Skeletal muscle satellite cell (primary cell): ENCODE results near the gene RAET1L. TPM values are rescaled to one million over a fixed set of nuclear protein-coding genes. Genes with fewer than 3 reads are reported as not detected.
"Not testable (repeated sequence)": the region's sequence is repeated elsewhere in the genome, so short reads cannot be mapped to it uniquely, and the experiment has no call there.

Experiments
- H3K27me3 ChIP-seq: 2 replicates; pipeline ENCODE4 v1.7.0; 2013; ENCODE audit warnings: low read length; ENCODE audit not compliant: control insufficient read depth, insufficient read depth
- H3K36me3 ChIP-seq: 2 replicates; pipeline ENCODE4 v1.7.0; 2013; ENCODE audit warnings: mild to moderate bottlenecking, control low read depth, low read length; ENCODE audit not compliant: insufficient read depth
- H3K4me1 ChIP-seq: 2 replicates; pipeline ENCODE4 v1.7.0; 2013; ENCODE audit warnings: low read length; ENCODE audit not compliant: control insufficient read depth, insufficient read depth
- H3K4me2 ChIP-seq: 2 replicates; pipeline ENCODE4 v1.7.0; 2013; ENCODE audit warnings: mild to moderate bottlenecking, low read length
- H3K4me3 ChIP-seq: 2 replicates; pipeline ENCODE4 v1.7.0; 2013; ENCODE audit warnings: low read length
- H3K9ac ChIP-seq: 2 replicates; pipeline ENCODE4 v1.7.0; 2013; ENCODE audit warnings: mild to moderate bottlenecking, low read depth, low read length, moderate library complexity
- H3K9me3 ChIP-seq: replicated peaks from 2 replicates; pipeline ENCODE4 v1.7.0; 2013; ENCODE audit warnings: mild to moderate bottlenecking, control low read depth, low read length
- total RNA-seq: library from RNA; depleted of rRNA; stranded (reverse); fragments of >200 nt; gene quantifications from 2 replicates; pipeline ENCODE4 v1.2.3, GENCODE V29; 2012; rRNA removed

RAET1L gene
- not detected in 2 replicates for total RNA-seq

DNA sequence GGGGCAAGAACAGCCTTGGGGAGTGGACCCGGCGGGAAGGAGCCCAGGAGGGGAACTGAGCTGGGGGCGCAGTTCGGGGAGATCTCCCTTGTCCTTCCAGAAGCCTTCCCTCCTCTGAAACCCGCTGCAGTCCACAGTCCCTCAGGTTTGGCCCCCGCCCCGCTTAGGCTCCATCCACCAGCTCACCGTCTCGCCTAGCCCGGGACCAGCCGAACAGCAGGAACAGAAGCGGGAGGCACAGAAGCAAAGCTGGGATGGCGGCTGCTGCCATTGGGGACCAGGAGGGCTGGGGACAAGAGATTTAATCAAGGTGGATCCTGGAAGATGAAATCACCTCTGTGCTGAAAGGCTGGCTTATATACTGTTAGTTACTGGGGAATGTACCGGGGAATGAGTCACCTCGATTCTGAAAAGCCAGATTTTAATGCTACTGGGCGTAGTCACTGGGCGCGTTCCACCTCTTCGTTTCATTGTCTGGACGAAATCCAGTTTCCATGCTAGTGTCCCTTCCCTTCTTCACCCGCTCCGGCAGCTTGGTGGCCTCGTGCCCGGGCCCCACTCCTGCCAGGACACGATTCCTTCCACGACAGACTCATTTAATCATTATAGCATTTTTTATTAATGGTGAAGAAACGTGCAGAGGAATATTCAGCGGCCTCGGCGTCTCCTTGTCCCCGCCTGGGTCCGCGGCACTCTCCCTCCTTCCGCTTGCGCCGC lies at the start of gene RAET1L:
TSS of gene RAET1L (minus strand) at position 332 of the 717 bp plus-strand sequence. CDS start at position 271, 61 bp downstream.
- peaks cover 49% of the 10 kb centered on the region for H3K27me3 ChIP-seq
- no peak within 1 kb of the TSS for H3K9ac ChIP-seq
- H3K4me3 ChIP-seq = peak within 1 kb of the TSS; percentile 62

DNA sequence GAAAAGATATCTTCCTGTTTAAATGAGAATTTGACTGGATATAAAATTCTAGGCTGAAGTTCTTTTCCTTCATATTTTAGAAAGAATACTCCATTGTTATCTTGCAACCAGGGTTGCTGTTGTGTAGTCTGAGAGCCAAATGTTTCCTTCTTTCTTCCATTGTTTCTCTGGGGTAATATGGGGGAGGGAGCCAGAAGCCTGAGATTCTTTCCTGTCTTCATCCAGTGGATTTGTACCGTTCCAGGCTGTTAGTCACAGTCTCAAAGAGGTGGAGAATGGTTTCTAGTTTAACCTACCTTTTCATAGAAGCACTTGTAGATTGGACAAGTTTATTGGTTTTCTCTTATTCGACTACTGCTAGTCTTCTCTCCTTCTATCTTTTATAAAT lies 49.7 kb upstream of the RAET1L start:
- Histone ChIP-seq H3K4me3 (no peak overlapping the region), H3K4me1 (peaks cover 6% of the 10 kb centered on the region), H3K9ac (no peak overlapping the region), H3K36me3 (no peaks in the 10 kb centered on the region), H3K4me2 (no peak overlapping the region), H3K9me3 (no peaks in the 10 kb centered on the region), H3K27me3 (peaks cover 28% of the 10 kb centered on the region)

More for the DNA sequence above, at the start of gene RAET1L:
- Histone ChIP-seq H3K9me3 (no peaks in the 10 kb centered on the region), H3K4me1 (peaks cover 7% of the 10 kb centered on the region), H3K36me3 (no peaks in the 10 kb centered on the region), H3K4me2 (peak within 1 kb of the TSS; percentile 86)

GRCh38 chr6:150074396-150075033 lies 49.2 kb upstream of the RAET1L start:
- not testable (repeated sequence) for H3K4me3 ChIP-seq, H3K9me3 ChIP-seq, H3K9ac ChIP-seq, H3K36me3 ChIP-seq, H3K4me2 ChIP-seq, H3K4me1 ChIP-seq
- peaks cover 28% of the 10 kb centered on the region for H3K27me3 ChIP-seq

GRCh38 chr6:150072201-150072600 lies 46.9 kb upstream of the RAET1L start:
- Histone ChIP-seq H3K9me3 (no peaks in the 10 kb centered on the region), H3K9ac (no peak overlapping the region), H3K4me2 (peak overlapping the region; percentile 41), H3K4me3 (no peak overlapping the region), H3K27me3 (peaks cover 25% of the 10 kb centered on the region), H3K4me1 (peaks cover 15% of the 10 kb centered on the region), H3K36me3 (no peaks in the 10 kb centered on the region)

DNA sequence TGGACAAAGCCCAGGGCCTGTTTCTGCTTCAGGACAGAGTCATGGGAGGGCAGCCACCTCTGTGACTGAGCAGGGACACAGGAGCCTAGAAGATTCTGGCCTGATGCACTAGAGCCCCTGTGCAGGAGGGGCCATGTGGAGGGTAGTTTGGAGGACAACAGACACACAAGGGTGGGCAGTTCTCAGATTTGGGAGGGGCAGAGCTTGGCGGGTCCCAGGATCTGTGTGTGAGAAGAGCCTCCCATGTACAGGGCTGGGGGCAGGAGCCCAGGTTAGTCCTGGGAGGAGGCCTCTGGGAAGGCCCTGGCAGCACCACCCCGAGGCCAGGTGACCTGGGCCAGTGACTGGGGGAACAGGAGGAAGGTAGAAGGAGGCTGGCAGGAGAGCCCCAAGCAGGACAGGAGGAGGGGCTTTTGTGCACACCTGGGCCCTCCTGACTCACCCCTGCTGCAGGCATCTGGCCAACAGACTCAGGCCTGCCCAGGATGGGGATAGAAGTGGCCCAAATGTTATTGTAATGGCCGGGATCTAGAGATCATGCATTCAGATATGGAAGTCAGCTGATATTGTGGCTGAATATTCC lies 45.0 kb upstream of the RAET1L start:
- Histone ChIP-seq H3K36me3 (peaks cover 3% of the 10 kb centered on the region), H3K4me3 (no peak overlapping the region), H3K9ac (no peak overlapping the region), H3K4me1 (peaks cover 15% of the 10 kb centered on the region), H3K9me3 (no peaks in the 10 kb centered on the region), H3K4me2 (no peak overlapping the region), H3K27me3 (peaks cover 10% of the 10 kb centered on the region)

GRCh38 chr6:150069706-150070105 lies 44.4 kb upstream of the RAET1L start:
- H3K9me3 ChIP-seq = no peaks in the 10 kb centered on the region
- H3K4me1 ChIP-seq = peaks cover 15% of the 10 kb centered on the region
- H3K4me2 ChIP-seq = peak overlapping the region; percentile 83
- H3K9ac ChIP-seq = no peak overlapping the region
- no peak overlapping the region for H3K4me3 ChIP-seq
- H3K27me3 ChIP-seq = peaks cover 10% of the 10 kb centered on the region
- H3K36me3 ChIP-seq = peaks cover 8% of the 10 kb centered on the region

DNA sequence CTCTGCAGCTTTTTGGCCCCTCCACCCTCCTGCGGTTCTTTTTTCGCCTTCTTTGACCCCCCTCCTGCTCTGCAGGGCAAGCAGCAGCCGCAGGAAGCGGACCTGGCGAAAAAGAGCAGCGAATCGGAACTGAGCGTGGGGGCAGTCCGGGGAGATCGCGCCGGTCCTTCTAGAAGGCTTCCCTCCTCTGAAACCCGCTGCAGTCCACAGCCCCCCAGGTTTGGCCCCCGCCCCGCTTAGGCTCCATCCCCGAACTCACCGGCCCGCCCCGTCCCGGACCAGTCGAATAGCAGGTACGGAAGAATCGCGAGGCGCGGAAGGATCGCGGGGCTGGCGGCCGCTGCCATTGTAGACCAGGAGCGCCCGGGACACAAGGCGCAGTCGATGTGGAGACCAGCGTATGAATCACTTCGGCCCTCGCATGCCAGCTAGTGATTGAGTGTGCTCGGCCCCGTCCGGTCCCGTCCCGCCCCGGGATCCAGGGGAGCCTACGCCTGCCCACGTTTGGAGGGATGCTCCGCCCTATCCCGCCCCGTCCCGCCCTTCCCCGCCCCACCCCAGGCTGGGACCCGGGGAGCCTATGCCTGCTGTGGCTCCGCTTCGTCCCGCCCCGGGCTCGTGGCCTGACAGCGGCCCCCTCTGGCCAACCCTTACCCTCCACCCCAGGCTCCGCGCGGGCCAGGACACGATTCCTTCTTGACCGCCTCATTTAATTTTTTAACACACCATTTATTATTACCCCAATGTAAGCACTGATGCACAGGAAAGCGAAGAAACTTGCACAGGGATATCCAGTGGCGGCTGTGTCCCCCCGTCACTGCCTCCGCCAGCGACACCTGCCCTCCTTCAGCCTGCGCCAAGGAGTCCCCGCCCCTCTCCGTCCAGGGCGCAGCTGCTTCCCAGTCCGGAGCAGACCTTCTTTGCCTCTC lies 43.7 kb upstream of the RAET1L start, which contains the start of gene ULBP3:
TSS of gene ULBP3 (minus strand) at position 402 of the 929 bp plus-strand sequence. CDS start at position 347, 55 bp downstream.
- peaks cover 8% of the 10 kb centered on the region for H3K36me3 ChIP-seq
- peaks cover 15% of the 10 kb centered on the region for H3K4me1 ChIP-seq
- peak within 1 kb of the TSS; percentile 83 for H3K4me2 ChIP-seq

DNA sequence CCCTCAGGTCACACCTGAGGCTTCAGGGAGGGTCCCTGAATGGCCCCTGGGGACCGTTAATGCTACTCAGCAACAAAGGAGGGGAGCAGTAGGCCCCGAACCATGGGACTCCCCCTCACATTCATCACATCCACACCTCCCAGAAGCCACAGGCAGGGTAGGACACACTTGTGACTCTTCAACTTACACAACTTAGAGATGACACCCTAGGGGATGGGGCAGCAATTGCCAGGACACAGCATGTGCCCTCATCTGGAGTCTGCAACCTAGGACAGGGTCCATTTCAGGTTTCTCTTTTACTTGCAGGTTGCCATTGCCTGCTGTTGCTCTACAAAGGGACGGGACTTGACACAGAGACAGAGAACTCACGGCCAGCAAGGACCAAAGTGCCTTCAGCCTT lies 42.8 kb upstream of the RAET1L start:
- Histone ChIP-seq H3K4me2 (peak overlapping the region; percentile 83), H3K4me1 (peaks cover 15% of the 10 kb centered on the region), H3K9me3 (no peaks in the 10 kb centered on the region), H3K9ac (peak overlapping the region; percentile 88), H3K27me3 (peaks cover 3% of the 10 kb centered on the region), H3K4me3 (peak overlapping the region; percentile 92), H3K36me3 (peaks cover 8% of the 10 kb centered on the region)

More for the DNA sequence above, 43.7 kb upstream of the RAET1L start, which contains the start of gene ULBP3:
- H3K9ac ChIP-seq = peak within 1 kb of the TSS; percentile 88
- H3K27me3 ChIP-seq = peaks cover 5% of the 10 kb centered on the region
- H3K9me3 ChIP-seq = no peaks in the 10 kb centered on the region
- H3K4me3 ChIP-seq = peak within 1 kb of the TSS; percentile 92

DNA sequence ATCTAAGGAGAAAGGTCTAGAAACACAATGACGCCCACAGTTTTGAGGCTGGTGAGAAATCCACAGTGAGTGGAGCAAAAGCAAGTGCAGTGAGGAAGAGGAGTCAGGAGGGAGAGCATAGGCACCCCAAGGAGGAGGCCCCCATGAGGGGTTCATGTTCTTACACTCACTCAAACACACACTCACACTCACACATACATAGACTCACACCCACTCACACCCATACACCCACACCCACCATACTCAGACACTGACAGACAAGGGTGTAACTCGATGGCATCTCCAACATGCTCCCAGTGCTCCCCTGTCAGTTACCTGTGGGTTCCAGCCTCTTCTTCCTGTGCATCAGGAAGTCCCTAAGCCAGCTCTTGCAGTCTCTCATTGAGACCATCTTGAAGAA lies 39.8 kb upstream of the RAET1L start:
- Histone ChIP-seq H3K4me1 (peaks cover 8% of the 10 kb centered on the region), H3K27me3 (no peaks in the 10 kb centered on the region), H3K36me3 (peaks cover 13% of the 10 kb centered on the region), H3K4me2 (no peak overlapping the region), H3K4me3 (no peak overlapping the region), H3K9ac (no peak overlapping the region), H3K9me3 (no peaks in the 10 kb centered on the region)

- Histone ChIP-seq H3K4me1 (peaks cover 8% of the 10 kb centered on the region), H3K36me3 (peaks cover 13% of the 10 kb centered on the region), H3K27me3 (no peaks in the 10 kb centered on the region), H3K4me2 (no peak overlapping the region), H3K4me3 (no peak overlapping the region), H3K9ac (no peak overlapping the region), H3K9me3 (no peaks in the 10 kb centered on the region)
These were observed 38.3 kb upstream of the RAET1L start for GRCh38 chr6:150063640-150064039.

DNA sequence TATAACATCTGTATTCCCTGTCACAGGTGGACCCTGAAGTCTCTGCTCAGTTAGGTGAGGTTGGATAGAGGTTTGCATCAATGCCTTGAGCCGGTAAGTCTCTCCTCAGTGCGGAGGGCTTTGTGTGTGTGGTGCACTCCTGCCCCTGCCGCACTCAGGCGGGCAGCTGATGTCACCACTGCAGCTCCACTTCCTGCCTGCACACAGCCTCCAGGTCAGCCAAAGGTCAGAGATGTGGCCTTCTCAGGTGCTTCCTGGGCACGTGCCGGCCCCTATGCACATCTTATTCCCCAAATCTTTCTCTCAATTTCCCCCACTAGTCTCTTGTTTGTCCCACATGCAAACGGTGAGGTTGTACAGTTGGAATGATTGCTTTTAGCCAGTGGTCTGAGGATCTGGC lies 34.6 kb upstream of the RAET1L start:
- H3K27me3 ChIP-seq = peaks cover 21% of the 10 kb centered on the region
- H3K4me2 ChIP-seq, H3K4me3 ChIP-seq, H3K9ac ChIP-seq, H3K9me3 ChIP-seq, H3K4me1 ChIP-seq, H3K36me3 ChIP-seq: not testable (repeated sequence)
